GM13976 (cell line): ENCODE data around the gene R3HDM2.

Experiments used
- DNase-seq: peaks from one replicate; pipeline ENCODE4 v3.0.0; 2012; ENCODE audit warnings: low spot score
- CTCF ChIP-seq: IDR thresholded peaks from 2 replicates; pipeline ENCODE4 v1.5.1; 2012; ENCODE audit warnings: borderline replicate concordance, mild to moderate bottlenecking; ENCODE audit not compliant: insufficient read depth; ENCODE audit errors: extremely low read depth, missing control alignments, control extremely low read depth
- in situ Hi-C: fragments of 300-500 bp; cut with MboI; formaldehyde crosslinking; loops from one replicate; pipeline ENCODE4 v1.12.0; 2022; ENCODE audit warnings: low sequenced_read_pairs, mixed read lengths, inconsistent platforms; ENCODE audit not compliant: unreplicated experiment

The R3HDM2 gene

DNA sequence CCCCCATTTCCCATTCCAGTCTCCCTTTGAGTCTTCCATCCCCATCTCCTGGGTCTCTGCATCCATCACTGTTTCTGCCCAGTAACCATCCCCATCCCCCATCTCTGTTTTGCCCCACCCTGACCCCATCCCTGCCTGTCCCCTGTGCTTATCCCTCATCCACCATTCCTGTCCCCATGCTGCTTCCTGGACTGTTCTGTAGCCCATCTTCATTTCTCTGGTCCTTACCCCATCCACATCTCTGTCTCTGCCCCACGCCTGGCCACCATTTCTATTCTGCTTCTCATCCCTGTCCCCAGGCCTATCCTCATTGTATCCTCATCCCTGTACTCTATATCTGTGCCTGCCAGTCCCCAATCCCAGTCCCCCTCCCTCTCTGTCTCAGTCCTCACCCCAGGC lies 210.1 kb downstream of the R3HDM2 start:
- no peak for DNase-seq
- TF ChIP-seq CTCF, result no peak
- in situ Hi-C loops, result no loop called here

GRCh38 chr12:57219993-57220754 lies 210.7 kb downstream of the R3HDM2 start:
- in situ Hi-C loops, result no loop called here
- no peak for DNase-seq
- TF ChIP-seq CTCF, result no peak

DNA sequence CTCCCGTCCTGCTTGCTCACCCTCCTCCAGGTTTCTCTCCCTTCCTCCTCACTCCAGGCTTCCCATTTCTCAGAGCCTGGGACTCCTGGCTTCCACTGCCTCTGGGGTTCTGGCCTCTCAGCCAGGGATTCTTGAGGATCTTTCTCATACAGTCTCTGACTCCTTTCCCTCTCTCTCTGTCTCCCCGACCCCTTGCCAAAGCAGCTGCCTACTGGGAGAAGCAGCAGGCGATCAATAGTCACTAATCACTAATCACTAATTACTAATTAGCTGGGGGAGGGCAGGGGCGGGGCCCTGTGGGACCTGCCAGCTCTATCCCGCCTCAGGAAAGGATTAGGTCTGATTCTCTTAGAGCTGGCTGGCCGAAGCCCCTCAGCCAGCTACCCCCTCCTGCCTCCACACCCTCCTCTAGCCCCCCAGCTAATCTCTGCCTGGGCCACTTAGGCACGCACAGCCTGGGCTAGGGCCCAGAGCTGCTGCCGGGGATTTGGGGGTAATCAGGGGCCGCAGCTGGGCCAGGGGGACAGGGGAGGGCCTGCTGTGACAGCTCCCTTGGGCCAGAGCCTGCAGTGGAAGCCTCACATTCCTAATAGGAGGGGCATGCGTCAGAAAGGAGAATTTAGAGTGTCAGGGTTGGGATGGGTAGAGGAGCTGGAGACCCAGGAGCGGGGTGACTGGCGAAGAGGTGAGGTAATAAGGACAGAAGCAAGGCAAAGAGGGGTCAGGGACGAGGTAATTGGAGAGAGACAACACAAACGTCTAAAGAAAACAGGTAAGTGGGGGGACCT lies 211.4 kb downstream of the R3HDM2 start:
- DNase-seq, result no peak
- TF ChIP-seq CTCF, result no peak
- in situ Hi-C loops, result no loop called here

DNA sequence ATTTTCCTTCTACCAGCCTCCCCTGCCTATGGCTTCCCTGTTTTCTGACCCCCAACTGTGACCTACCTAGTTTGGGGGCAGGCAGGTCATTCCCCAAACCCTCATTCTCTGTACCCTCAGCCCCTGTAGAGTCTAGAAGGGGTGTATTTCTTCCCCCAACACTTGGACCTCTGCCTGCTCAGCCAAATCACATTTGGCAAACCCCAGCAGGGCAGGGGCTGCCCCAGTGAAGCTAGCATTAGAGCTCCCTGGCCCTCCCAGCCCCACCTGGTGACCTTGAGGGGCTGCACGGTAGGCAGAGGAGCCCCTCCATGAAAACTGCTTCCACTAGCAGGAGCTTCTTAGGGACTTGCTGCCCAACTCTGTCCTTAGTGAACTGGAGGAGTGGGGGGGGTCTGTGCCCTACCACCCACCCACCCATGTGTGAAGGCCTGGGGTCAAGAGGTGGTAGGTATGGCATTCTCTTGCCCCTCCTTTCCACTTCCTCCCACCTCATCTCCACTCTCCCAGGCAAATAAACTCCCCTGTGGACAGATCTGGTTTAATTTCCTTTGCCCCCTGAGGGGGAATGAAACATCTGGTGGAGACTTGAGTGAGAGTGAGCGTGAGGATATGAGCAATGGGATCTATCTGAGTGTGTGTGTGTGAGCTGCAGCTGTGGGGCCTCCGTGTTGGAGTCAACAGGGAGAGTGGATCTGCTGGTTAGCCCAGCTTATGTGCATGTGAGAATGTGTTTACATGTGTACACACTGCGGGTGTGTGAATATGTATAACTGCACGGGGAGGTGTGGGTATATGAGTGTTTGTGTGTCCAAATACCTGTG lies 212.6 kb downstream of the R3HDM2 start:
- in situ Hi-C loops, result no loop called here
- DNase-seq, result no peak
- TF ChIP-seq CTCF, result no peak

GRCh38 chr12:57216921-57217879 lies 213.6 kb downstream of the R3HDM2 start:
- no peak for TF ChIP-seq CTCF
- in situ Hi-C loops, result no loop called here
- DNase-seq, result no peak
